HG03469 (cell line): ENCODE measurements around the gene EMC9.

Experiments
- ATAC-seq: cut with Tn5 transposase; IDR thresholded peaks from one replicate; pipeline ENCODE4 v1.9.1; 2021; ENCODE audit warnings: mild to moderate bottlenecking, moderate library complexity, moderate number of reproducible peaks; ENCODE audit not compliant: unreplicated experiment

Gene EMC9

DNA sequence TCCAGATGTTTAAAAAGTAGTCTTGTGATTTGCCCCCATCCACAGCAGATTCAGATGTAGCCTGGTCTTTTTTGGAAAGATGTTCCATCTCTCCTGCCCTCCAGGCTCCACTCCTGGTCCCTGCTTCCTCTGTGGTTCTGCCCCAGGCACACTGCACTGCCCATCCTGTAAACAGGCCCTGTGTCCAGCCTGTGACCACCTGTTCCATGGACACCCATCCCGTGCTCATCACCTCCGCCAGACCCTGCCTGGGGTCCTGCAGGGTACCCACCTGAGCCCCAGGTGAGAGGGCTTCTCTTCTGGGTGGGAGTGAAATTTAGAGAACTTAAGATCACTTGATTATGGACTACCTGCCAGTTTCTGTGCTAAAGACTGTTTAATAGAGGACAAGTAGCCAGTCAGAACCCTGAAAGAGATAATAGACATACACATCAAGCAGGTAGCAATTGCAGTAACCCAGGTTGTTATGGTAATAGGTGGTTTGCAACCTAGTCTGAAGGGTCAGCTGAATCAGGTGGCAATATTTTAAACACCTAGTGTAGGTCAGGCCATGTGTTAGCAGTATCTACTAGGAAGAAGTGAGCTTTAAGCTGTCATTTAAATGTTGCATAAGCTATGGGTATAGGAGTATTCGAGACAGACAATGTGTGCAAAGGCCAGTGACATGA is 8.0 kb upstream of the EMC9 start:
- ATAC-seq, result no peak

DNA sequence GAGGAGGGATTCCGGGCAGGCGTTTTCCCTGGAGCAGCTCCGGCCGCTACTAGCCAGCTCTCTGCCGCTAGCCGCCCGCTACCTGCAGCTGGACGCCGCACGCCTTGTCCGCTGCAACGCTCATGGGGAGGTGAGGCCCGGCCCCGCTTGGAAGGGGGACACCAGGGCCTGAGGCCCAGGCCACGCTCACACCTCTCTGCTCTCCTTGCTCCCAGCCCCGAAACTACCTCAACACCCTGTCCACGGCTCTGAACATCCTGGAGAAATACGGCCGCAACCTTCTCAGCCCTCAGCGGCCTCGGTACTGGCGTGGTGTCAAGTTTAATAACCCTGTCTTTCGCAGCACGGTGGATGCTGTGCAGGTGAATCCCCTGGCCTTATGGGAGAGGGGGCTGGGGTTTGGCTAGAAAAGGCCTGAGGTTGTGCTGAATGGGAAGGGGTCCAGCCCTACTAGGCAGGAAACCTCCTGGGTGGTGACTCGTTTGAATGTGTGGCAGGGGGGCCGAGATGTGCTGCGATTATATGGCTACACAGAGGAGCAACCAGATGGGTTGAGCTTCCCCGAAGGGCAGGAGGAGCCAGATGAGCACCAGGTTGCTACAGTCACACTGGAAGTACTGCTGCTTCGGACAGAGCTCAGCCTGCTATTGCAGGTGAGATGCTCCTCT is 6.5 kb upstream of the EMC9 start:
- ATAC-seq, result no peak

- ATAC-seq, result peak; percentile 70
Observed at GRCh38 chr14:24146978-24147760, 5.8 kb upstream of the EMC9 start, which contains the start of gene RNF31. Gene RNF31 (plus strand): TSS chr14:24147498. CDS start chr14:24147699, 201 bp downstream.

- peak; percentile 42 for ATAC-seq
Observed at GRCh38 chr14:24146453-24146977, 5.1 kb upstream of the EMC9 start, which contains the start of gene PSME2. Gene PSME2 (minus strand): TSS chr14:24146610. CDS start chr14:24146581, 29 bp downstream.

GRCh38 chr14:24145690-24146452 is 4.5 kb upstream of the EMC9 start:
- ATAC-seq, result no peak

GRCh38 chr14:24145219-24145618 is 3.8 kb upstream of the EMC9 start:
- ATAC-seq, result no peak

DNA sequence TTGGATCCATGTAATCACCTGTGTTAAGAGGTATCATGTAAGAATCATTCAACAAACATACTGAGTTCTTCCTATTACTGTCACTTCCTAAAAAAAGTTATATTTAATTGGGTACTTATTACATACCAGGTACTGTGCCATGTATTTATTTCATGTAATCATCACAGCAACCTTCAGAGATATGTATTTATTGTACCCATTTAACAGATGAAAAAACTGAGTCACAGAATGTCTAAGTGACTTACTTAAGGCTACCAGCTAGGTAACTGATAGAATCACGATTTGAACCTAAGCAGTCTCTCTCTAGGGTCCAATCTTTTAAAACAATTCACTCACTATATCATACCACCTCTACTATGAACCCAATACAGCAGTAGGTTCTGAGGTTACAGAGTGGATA is 3.1 kb upstream of the EMC9 start:
- no peak for ATAC-seq

GRCh38 chr14:24143511-24143910 is 2.1 kb upstream of the EMC9 start:
- no peak for ATAC-seq

DNA sequence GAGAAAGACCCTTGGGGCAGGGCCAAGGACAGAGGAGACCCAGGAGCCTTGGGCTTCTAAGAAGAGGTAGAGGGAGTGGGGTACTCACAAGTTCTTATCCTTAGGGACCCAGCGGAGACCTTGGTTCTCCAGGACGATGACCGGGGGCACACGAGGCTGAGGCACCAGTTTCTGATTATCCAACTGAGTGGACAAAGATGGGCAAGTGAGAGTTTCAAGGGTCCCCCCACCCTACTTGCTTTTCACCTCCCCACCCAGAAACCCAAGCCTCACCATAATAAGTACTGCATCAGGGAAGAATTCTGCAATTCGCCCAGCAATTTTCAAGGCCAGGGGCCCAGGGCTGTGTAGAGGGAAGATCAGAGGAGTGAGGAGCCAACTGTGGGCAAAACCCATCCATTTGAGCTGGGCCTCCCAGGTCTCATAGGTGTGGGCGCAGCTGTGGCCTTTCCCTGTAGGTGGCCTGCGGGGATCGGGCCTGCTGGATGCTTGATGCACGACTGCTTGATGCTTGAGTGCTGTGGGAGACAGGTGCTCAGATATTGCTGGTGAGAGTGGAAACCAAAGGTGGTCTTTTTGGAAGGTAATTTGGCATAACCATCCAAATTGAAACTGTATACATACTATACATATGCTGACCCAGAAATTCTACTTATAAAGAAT is 2.0 kb downstream of the EMC9 start:
- ATAC-seq, result no peak

- no peak for ATAC-seq
Observed at GRCh38 chr14:24138396-24139271, 2.8 kb downstream of the EMC9 start.

- ATAC-seq, result no peak
Observed at GRCh38 chr14:24137529-24138395, 3.6 kb downstream of the EMC9 start.

DNA sequence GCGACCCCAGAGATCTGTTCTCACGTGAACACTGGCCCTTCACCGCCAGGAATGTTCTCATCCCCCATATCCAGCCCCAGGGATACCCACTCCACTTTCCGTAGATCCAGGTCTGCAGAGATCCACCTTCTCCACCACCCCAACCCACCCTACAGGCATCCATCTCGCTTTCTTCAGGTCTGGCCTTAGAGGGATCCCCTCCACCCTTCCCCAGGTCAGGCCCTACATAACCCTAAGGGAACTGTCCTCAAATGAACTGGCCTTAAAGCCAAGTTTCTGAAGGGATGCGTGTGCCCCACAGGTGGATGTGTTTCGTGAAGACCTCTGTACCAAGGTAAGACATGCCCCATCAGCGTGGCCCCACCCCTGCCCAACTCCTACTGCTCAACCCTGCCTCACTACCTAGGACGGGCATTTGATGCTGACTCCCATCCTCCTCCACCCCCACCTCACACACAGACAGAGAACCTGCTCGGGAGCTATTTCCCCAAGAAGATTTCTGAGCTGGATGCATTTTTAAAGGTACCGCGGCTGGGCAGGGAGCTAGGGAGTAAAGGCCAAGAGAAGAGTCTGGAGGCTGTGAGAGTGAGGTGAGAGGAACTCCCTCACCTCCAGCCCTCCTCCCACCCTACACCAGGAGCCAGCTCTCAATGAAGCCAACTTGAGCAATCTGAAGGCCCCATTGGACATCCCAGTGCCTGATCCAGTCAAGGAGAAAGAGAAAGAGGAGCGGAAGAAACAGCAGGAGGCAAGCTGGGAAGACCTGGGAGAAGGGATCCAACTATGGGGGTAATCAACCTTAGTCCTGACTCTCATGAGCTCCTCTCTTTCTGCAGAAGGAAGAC is 4.5 kb downstream of the EMC9 start:
- ATAC-seq, result no peak

- peak; percentile 35 for ATAC-seq
Observed at GRCh38 chr14:24135834-24136683, 5.3 kb downstream of the EMC9 start, which contains the start of gene PSME1. Gene PSME1 (plus strand): TSS chr14:24136194. CDS start chr14:24136263, 69 bp downstream.

GRCh38 chr14:24135584-24135833 is 5.9 kb downstream of the EMC9 start:
- ATAC-seq, result no peak

DNA sequence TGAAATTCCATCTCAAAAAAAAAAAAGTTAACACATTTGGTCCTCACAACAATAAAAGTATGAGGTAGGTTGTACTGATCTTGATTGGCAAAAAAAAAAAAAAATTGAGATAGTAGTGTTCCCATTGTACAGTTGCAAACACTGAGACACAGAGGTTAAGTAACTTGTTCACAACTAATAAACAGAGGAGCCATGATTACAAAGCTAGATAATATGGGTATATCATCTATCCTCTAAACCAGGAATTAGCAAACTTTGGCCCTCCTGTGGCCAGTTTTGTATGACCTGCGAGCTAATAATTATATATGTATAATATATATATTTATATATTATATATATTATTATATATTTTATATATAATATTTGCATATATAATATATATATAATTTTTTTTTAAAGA is 7.7 kb downstream of the EMC9 start:
- no peak for ATAC-seq

GRCh38 chr14:24132976-24133375 is 8.4 kb downstream of the EMC9 start:
- ATAC-seq, result no peak
